ENCODE measurements around the gene PIK3R4.

DNA sequence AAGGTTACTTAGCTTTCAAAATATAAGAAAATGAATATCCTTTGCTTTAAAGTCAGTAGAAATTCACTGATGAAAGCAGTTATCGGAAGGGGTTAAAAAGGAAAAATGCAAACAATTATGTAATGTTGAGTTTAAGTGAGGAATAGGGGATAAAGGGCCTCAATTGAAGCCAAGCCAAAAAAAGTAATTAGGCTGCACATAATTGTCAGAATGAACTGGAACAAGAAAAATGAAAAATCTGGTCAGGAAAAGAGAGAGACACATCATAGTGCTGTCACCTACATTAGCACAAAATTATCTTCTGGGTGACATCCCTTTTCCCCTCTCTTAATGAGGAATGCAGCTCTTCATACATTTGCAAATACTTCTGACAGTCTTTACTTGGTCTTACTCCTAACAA lies 48.8 kb upstream of the PIK3R4 start:
- TF ChIP-seq, protein P1, sequence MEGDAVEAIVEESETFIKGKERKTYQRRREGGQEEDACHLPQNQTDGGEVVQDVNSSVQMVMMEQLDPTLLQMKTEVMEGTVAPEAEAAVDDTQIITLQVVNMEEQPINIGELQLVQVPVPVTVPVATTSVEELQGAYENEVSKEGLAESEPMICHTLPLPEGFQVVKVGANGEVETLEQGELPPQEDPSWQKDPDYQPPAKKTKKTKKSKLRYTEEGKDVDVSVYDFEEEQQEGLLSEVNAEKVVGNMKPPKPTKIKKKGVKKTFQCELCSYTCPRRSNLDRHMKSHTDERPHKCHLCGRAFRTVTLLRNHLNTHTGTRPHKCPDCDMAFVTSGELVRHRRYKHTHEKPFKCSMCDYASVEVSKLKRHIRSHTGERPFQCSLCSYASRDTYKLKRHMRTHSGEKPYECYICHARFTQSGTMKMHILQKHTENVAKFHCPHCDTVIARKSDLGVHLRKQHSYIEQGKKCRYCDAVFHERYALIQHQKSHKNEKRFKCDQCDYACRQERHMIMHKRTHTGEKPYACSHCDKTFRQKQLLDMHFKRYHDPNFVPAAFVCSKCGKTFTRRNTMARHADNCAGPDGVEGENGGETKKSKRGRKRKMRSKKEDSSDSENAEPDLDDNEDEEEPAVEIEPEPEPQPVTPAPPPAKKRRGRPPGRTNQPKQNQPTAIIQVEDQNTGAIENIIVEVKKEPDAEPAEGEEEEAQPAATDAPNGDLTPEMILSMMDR (IDR thresholded peaks at IDR 0.05; ENCODE audit: low read depth, low read length, poor library complexity, severe bottlenecking): no peak
- TF ChIP-seq EZH2phosphoT487 (IDR thresholded peaks at IDR 0.05; ENCODE audit: borderline replicate concordance, low read length): no peak
